HCT116 (cell line): ENCODE results near the gene ADAMTS3.

Experiments used
- CEBPB ChIP-seq: IDR thresholded peaks from 2 replicates; pipeline ENCODE4 v1.6.1; 2012; ENCODE audit warnings: low read depth
- EZH2phosphoT487 ChIP-seq: fragments of 200-600 bp; IDR thresholded peaks from 2 replicates; pipeline ENCODE4 v1.6.1; 2018; ENCODE audit warnings: antibody characterized with exemption, borderline replicate concordance
- JUND ChIP-seq: IDR thresholded peaks from 2 replicates; pipeline ENCODE4 v1.6.1; 2012
- POLR2A ChIP-seq: IDR thresholded peaks from 2 replicates; pipeline ENCODE4 v1.7.0; 2011; ENCODE audit warnings: borderline replicate concordance; ENCODE audit not compliant: insufficient read depth, insufficient read length; ENCODE audit errors: extremely low read depth
- POLR2AphosphoS5 ChIP-seq: IDR thresholded peaks from 2 replicates; pipeline ENCODE4 v1.6.1; 2011; ENCODE audit warnings: mild to moderate bottlenecking, low read depth, low read length, moderate library complexity
- RAD21 ChIP-seq: IDR thresholded peaks from 2 replicates; pipeline ENCODE4 v1.6.1; 2012; ENCODE audit warnings: low read depth, mild to moderate bottlenecking
- TCF7L2 ChIP-seq: IDR thresholded peaks from 2 replicates; pipeline ENCODE4 v1.7.0; 2011; ENCODE audit warnings: borderline replicate concordance, inconsistent platforms; ENCODE audit not compliant: insufficient read depth, insufficient read length; ENCODE audit errors: extremely low read depth
- TF ChIP-seq, protein P1 (sequence below), 3 experiments: fragments of 200-600 bp in 1 of 3; sonication (generic) in 1 of 3; IDR thresholded peaks in 2 of 3; conservative IDR thresholded peaks in 1 of 3; 2 replicates each; pipeline ENCODE4 v1.5.1; 2012 to 2017; ENCODE audit warnings: low read depth in 2 of 3, low read length in 2 of 3, antibody characterized with exemption in 1 of 3, borderline replicate concordance in 1 of 3, control low read depth in 1 of 3, mild to moderate bottlenecking in 1 of 3, mixed read lengths in 1 of 3, mixed run types in 1 of 3, moderate library complexity in 1 of 3; ENCODE audit not compliant: insufficient read depth in 1 of 3
- TF ChIP-seq, protein P2 (sequence below): IDR thresholded peaks from 2 replicates; pipeline ENCODE4 v1.6.1; 2012
- TF ChIP-seq, protein P3 (sequence below): IDR thresholded peaks from 2 replicates; pipeline ENCODE4 v1.6.1; 2012
- TF ChIP-seq, protein P4 (sequence below): IDR thresholded peaks from 2 replicates; pipeline ENCODE4 v1.6.1; 2012; ENCODE audit warnings: low read depth

DNA sequence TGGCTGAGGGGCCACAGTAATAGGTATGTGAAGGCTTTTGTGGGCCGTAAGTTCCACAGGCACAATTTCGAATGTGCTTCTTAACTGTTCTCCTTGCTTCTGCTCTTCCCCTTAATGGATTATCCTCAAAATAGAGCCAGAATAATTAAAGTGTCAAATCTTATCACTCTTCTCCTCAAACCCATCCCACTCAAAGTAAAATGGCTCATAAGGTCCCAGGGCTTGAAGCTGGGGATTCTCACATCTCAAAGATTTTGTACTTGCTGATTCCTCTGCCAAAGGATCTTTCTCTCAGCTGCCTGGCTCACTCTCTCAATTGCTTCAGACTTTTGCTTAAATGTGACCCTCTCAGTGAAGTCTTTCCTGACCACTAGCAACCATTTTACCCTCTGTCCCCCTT lies 16.6 kb downstream of the ADAMTS3 start:
- TF ChIP-seq, protein P1, sequence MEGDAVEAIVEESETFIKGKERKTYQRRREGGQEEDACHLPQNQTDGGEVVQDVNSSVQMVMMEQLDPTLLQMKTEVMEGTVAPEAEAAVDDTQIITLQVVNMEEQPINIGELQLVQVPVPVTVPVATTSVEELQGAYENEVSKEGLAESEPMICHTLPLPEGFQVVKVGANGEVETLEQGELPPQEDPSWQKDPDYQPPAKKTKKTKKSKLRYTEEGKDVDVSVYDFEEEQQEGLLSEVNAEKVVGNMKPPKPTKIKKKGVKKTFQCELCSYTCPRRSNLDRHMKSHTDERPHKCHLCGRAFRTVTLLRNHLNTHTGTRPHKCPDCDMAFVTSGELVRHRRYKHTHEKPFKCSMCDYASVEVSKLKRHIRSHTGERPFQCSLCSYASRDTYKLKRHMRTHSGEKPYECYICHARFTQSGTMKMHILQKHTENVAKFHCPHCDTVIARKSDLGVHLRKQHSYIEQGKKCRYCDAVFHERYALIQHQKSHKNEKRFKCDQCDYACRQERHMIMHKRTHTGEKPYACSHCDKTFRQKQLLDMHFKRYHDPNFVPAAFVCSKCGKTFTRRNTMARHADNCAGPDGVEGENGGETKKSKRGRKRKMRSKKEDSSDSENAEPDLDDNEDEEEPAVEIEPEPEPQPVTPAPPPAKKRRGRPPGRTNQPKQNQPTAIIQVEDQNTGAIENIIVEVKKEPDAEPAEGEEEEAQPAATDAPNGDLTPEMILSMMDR (IDR thresholded peaks at IDR 0.05 in 2 of 3, conservative IDR thresholded peaks at IDR 0.05 in 1 of 3; ENCODE audit: borderline replicate concordance in 1 of 3, insufficient read depth in 1 of 3, low read depth in 2 of 3, low read length in 2 of 3): no peak
- TF ChIP-seq POLR2AphosphoS5 (no peak), RAD21 (no peak), POLR2A (no peak), CEBPB (no peak), JUND (no peak), TCF7L2 (no peak), EZH2phosphoT487 (no peak)
- TF ChIP-seq, protein P2, sequence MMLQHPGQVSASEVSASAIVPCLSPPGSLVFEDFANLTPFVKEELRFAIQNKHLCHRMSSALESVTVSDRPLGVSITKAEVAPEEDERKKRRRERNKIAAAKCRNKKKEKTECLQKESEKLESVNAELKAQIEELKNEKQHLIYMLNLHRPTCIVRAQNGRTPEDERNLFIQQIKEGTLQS: no peak
- TF ChIP-seq, protein P3, sequence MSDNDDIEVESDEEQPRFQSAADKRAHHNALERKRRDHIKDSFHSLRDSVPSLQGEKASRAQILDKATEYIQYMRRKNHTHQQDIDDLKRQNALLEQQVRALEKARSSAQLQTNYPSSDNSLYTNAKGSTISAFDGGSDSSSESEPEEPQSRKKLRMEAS: no peak
- TF ChIP-seq, protein P4, sequence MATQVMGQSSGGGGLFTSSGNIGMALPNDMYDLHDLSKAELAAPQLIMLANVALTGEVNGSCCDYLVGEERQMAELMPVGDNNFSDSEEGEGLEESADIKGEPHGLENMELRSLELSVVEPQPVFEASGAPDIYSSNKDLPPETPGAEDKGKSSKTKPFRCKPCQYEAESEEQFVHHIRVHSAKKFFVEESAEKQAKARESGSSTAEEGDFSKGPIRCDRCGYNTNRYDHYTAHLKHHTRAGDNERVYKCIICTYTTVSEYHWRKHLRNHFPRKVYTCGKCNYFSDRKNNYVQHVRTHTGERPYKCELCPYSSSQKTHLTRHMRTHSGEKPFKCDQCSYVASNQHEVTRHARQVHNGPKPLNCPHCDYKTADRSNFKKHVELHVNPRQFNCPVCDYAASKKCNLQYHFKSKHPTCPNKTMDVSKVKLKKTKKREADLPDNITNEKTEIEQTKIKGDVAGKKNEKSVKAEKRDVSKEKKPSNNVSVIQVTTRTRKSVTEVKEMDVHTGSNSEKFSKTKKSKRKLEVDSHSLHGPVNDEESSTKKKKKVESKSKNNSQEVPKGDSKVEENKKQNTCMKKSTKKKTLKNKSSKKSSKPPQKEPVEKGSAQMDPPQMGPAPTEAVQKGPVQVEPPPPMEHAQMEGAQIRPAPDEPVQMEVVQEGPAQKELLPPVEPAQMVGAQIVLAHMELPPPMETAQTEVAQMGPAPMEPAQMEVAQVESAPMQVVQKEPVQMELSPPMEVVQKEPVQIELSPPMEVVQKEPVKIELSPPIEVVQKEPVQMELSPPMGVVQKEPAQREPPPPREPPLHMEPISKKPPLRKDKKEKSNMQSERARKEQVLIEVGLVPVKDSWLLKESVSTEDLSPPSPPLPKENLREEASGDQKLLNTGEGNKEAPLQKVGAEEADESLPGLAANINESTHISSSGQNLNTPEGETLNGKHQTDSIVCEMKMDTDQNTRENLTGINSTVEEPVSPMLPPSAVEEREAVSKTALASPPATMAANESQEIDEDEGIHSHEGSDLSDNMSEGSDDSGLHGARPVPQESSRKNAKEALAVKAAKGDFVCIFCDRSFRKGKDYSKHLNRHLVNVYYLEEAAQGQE: no peak
